Stimulated activated CD8-positive, alpha-beta memory T cell treated with anti-CD3 and anti-CD28 coated beads, Interleukin-15, amount 100 ng/mL, for 1 hour (primary cell): ENCODE measurements around the gene STRADB.
"Not testable (repeated sequence)": the region's sequence is repeated elsewhere in the genome, so short reads cannot be mapped to it uniquely, and the experiment has no call there.

Source experiments
- DNase-seq: peaks from one replicate; pipeline ENCODE4 v3.0.0-alpha.2; 2020; ENCODE audit warnings: low read depth

Gene STRADB

GRCh38 chr2:201466050-201466675, 14.6 kb downstream of the STRADB start:
- no peak for DNase-seq

- no peak for DNase-seq
These were observed 16.1 kb downstream of the STRADB start for GRCh38 chr2:201467666-201468065.

- DNase-seq = no peak
These were observed 19.5 kb downstream of the STRADB start for GRCh38 chr2:201470821-201471731.

- no peak for DNase-seq
These were observed 20.3 kb downstream of the STRADB start for GRCh38 chr2:201471732-201472393.

- DNase-seq = no peak
These were observed 20.9 kb downstream of the STRADB start for GRCh38 chr2:201472411-201472810.

- DNase-seq = no peak
These were observed 31.0 kb downstream of the STRADB start for GRCh38 chr2:201482543-201482942.

GRCh38 chr2:201483342-201483741, 31.8 kb downstream of the STRADB start:
- DNase-seq = no peak

GRCh38 chr2:201483758-201484157, 32.2 kb downstream of the STRADB start:
- not testable (repeated sequence) for DNase-seq

- DNase-seq = no peak
These were observed 33.3 kb downstream of the STRADB start for GRCh38 chr2:201484805-201485204.

- DNase-seq = no peak
These were observed 38.8 kb downstream of the STRADB start for GRCh38 chr2:201490291-201490690.

GRCh38 chr2:201496785-201497184, 45.2 kb downstream of the STRADB start:
- no peak for DNase-seq

- no peak for DNase-seq
These were observed 49.0 kb downstream of the STRADB start for GRCh38 chr2:201500534-201500933.

- DNase-seq = no peak
These were observed 51.2 kb downstream of the STRADB start for GRCh38 chr2:201502713-201503112.

GRCh38 chr2:201507725-201508124, 56.2 kb downstream of the STRADB start:
- DNase-seq = no peak

GRCh38 chr2:201513271-201513670, 61.7 kb downstream of the STRADB start:
- DNase-seq = no peak

- DNase-seq = no peak
These were observed 64.2 kb downstream of the STRADB start for GRCh38 chr2:201515573-201516246.

GRCh38 chr2:201517094-201517493, 65.6 kb downstream of the STRADB start:
- no peak for DNase-seq

GRCh38 chr2:201520201-201520600, 68.7 kb downstream of the STRADB start:
- no peak for DNase-seq

GRCh38 chr2:201522965-201523364, 71.4 kb downstream of the STRADB start:
- DNase-seq = no peak

- no peak for DNase-seq
These were observed 72.0 kb downstream of the STRADB start for GRCh38 chr2:201523506-201523905.
